Measurements from ENCODE around the gene TRIM9.
A peak's percentile ranks its signal among the peaks of the same experiment; 100 is the strongest.

The TRIM9 gene

GRCh38 chr14:51092965-51093364 is 1.9 kb downstream of the TRIM9 start:
- DNase-seq = peak; percentile 65

DNA sequence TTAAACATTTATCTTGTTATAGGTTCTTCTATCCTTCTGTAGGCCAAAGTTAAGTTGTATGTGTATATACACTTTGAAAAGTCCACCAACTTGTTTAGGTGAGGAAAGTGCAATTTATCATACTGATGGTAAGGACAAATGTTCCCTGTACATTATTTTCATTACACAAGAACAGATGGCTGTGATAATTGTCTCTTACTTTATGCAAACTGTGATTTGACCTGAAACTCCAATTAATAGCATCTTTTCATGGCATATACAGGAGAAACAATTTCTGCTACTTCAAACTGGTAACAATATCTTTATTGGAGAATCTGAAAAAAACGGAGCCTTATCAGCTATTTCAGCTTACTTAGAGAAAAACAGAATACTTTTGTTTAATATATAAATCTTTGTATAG is 5.6 kb downstream of the TRIM9 start:
- peak; percentile 66 for DNase-seq

GRCh38 chr14:51087031-51087441 is 7.9 kb downstream of the TRIM9 start:
- DNase-seq = peak; percentile 95

DNA sequence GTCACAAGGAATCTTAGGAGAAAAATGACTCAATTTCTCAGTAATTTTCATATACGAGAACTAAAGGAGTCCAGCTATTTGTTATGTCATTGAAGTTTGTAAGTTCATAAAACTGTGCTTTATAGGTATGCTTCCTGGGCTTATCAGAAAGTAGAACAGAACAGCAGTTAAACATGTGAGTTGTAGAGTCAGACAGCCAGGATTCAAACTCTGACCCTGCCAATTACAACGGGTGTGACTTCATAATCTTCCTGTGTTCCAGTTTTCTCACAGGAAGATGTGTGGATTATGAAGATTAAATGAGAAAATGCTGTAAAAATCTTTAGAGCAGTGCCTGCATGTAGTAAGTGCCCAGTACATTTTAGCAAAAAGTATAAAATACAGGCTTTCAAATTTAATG is 8.9 kb downstream of the TRIM9 start:
- no peak for DNase-seq

GRCh38 chr14:51084962-51085361 is 9.9 kb downstream of the TRIM9 start:
- no peak for DNase-seq

GRCh38 chr14:51084507-51084906 is 10.4 kb downstream of the TRIM9 start:
- DNase-seq = no peak

DNA sequence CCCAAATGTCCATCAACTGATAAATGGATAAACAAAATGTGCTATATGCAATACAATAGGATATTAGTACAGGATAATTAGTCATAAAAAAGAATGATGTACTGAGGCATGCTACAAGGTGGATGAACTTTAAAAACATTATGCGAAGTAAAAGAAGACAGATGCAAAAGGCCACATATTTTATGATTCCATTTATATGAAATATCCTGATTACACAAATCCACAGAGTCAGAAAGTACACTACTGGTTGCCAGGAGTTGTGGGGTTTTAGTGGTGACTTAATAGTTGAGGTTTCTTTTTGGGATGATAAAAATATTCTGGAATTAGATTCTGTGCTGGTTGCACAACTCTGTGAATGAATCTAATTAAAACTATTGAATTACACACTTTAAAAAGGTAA is 12.6 kb downstream of the TRIM9 start:
- no peak for DNase-seq

- no peak for DNase-seq
Measured at GRCh38 chr14:51081712-51082111, 13.2 kb downstream of the TRIM9 start.

GRCh38 chr14:51081209-51081608 is 13.7 kb downstream of the TRIM9 start:
- DNase-seq = no peak

DNA sequence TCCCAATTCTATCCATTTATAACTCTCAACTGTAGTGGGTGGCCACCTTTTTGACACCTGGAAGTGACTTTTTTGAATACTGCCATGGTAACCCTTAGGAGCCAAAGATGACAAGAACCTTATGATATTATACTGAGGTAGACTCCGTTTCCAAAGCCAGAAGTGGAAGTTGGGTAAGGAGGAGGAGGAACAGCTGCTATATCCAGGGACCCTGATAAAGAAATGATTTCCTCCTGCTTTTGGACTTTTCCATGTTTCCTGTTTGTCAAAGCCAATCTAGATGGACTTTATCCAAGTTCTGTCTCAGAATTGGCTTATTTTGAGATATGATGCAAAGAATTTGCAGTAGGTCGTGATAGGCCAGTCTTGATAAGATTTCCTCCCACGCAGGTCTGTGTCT is 14.3 kb downstream of the TRIM9 start:
- no peak for DNase-seq

- DNase-seq = peak; percentile 88
Measured at GRCh38 chr14:51079489-51079888, 15.4 kb downstream of the TRIM9 start.

DNA sequence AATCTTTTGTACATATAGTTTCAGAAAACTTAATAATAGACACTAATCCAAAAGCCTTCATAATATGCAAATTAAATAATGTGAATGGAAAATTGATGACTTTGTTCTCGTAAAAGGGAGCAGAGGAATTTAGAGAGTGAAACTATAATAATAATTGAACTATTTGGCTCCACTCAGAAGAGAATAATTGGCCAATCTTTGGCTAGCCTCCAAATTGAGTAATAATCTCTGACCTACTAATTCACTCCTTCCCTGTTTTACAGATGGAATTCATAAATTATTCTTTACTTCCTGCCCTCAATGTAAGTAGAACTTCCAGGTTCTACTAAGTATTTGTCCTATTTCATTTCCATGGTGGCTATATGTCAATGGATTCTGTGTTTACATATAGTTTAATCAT is 15.8 kb downstream of the TRIM9 start:
- DNase-seq = peak; percentile 82

DNA sequence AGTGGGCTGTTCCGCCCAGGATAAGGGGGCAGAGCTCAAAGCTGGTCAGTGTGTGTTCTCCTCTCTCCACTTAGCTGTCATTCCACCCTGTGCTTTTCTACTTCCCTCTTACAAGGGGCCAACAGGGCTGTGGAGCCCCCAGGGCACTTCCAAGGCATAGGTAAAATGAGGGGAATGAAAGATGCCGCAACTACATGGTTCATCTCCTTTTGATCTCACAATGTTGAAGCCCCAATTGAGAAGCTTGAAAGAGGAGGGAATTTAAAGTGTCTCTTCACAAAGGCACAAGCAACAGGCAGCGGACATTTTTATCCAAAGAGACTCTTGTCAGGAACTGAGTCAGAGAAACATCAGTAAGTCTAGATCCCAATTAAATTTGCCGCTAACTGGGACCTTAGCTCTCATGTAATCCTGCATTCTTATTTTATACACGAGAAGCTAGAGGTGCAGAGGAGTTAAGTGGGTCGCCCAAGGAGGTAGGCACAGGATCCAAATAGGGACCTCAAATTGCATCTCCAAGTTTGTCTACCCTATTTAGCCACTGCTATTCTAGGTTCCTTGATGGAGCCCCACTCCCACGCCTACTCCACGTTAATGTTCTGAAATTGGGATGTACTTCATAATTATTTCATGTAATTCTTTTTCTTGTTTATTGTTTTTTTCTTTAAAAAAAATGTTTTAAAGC is 20.1 kb downstream of the TRIM9 start:
- DNase-seq = no peak

- no peak for DNase-seq
Measured at GRCh38 chr14:51073731-51074130, 21.2 kb downstream of the TRIM9 start.

DNA sequence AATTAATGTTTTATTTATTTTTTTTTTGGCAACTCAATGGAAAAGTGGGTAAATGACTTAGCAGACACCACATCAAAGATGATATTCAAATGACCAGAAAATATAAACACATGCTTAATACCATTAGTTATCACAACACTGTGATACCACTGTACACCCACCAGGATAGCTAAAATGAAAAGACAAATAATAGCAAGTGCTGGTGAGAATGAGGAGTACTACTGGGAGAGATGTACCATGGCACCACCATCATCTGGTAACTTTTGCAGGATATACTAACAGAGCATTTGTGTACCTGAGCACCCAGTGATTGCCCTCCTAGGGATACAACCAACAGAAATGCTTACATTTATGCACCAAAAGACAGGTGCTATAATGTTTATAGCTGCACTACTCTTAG is 21.9 kb downstream of the TRIM9 start:
- no peak for DNase-seq

DNA sequence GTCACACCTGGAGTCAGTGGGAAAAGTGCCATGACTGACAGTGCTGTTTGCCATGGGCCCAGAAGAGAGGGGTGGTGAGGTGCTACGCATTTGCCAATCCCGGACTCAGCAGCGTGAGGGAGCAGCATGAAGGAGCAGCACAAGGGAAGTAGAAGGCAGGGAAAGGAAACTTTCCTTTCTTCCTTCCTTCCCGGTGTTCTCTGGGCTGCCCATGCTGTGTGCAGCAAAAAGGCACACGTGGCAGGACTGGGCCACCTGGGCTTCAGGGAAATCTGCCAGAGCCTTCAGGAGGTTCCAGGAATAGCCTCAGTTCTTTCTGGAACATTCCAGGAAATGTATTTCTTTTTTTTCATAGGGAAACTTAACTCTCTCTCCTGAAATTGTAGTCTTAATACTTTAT is 23.0 kb downstream of the TRIM9 start:
- no peak for DNase-seq

GRCh38 chr14:51070726-51071125 is 24.2 kb downstream of the TRIM9 start:
- DNase-seq = no peak

- DNase-seq = no peak
Measured at GRCh38 chr14:51069055-51069454, 25.9 kb downstream of the TRIM9 start.

- no peak for DNase-seq
Measured at GRCh38 chr14:51068268-51068667, 26.6 kb downstream of the TRIM9 start.

DNA sequence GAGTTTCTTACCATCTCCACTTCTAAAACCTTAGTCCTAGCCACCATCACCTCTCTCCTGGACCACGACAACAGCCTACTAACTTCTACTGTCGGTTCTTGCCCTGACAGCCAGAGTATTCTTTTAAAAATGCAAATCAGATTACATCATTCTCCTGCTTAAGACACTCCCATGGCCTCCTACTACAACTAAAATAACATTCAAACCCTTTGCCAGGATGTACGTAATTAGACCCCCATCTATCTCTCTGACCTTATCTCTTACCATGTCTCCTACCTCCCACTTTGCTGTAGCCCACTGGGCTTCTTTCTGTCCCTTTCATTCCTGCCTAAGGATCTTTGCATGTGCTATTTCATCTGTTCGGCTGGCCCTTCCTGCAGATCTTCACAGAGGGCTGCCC is 27.6 kb downstream of the TRIM9 start:
- DNase-seq = no peak

GRCh38 chr14:51066576-51066975 is 28.3 kb downstream of the TRIM9 start:
- no peak for DNase-seq

DNA sequence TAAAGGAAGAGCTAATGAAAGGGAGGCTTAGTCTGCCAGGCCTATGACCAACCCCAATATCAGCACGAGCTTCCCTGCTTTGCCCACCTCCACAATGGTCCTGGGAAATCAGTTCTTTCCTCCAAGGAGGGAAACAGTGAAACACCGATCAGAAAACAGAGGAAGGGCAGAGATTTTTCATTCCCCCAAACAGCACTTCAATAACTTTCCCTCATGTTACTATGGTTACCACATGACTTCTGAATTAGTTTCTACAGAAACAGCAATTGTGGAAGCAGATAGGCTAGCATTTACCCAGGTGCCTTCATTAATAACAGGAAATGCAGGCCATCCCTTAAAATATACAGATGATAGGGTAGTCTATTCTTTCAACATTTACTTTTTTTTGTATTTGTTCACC is 35.9 kb downstream of the TRIM9 start:
- DNase-seq = no peak

DNA sequence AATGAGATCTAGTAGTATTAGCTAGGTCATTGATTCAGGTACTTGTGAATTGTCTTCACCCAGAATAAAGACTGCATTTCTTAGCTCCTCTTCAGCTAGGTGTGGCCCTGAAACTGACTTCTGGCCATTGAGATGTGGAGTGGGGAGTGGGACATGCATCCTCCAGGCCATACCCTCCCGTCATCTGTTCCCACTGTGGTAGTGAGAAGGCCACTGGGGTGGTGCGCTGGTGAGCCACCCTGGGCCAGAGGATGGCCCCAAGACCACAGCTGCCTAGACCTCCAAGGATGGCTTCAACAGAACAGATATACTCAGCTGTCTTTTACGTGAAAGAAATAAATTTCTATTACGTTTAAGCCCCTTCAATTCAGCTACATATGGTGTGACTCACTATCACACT is 36.5 kb downstream of the TRIM9 start:
- DNase-seq = no peak

- peak; percentile 44 for DNase-seq
Measured at GRCh38 chr14:51056421-51056820, 38.5 kb downstream of the TRIM9 start.

- no peak for DNase-seq
Measured at GRCh38 chr14:51053157-51053556, 41.7 kb downstream of the TRIM9 start.

- no peak for DNase-seq
Measured at GRCh38 chr14:51044961-51045360, 49.9 kb downstream of the TRIM9 start.

Measured in NCI-H69 (cell line).